GM23338 (cell line): ENCODE results near the gene CLEC2D.
"Not testable (repeated sequence)": the region's sequence is repeated elsewhere in the genome, so short reads cannot be mapped to it uniquely, and the experiment has no call there.

ENCODE experiments used
- CREB1 ChIP-seq: fragments of 250-450 bp; sonication (Bioruptor Pico); IDR thresholded peaks from 2 replicates; pipeline ENCODE4 v1.5.0; 2020; ENCODE audit warnings: low read depth, mild to moderate bottlenecking, moderate library complexity
- EZH2 ChIP-seq: fragments of 200-600 bp; sonication (generic); IDR thresholded peaks from one replicate; pipeline ENCODE4 v1.8.0; 2017; ENCODE audit warnings: antibody characterized with exemption, mild to moderate bottlenecking, low read depth; ENCODE audit not compliant: unreplicated experiment
- EZH2phosphoT487 ChIP-seq: fragments of 200-600 bp; sonication (generic); IDR thresholded peaks from one replicate; pipeline ENCODE4 v1.8.1; 2018; ENCODE audit warnings: antibody characterized with exemption; ENCODE audit not compliant: unreplicated experiment
- JUNB ChIP-seq: IDR thresholded peaks from one replicate; pipeline ENCODE4 v1.6.1; 2016; ENCODE audit warnings: antibody characterized with exemption; ENCODE audit not compliant: unreplicated experiment
- POLR2AphosphoS5 ChIP-seq: IDR thresholded peaks from 2 replicates; pipeline ENCODE4 v1.6.1; 2016; ENCODE audit warnings: antibody characterized with exemption, low read depth
- STAT1 ChIP-seq: IDR thresholded peaks from one replicate; pipeline ENCODE4 v1.6.1; 2016; ENCODE audit warnings: antibody characterized with exemption; ENCODE audit not compliant: unreplicated experiment
- ZNF331 ChIP-seq: fragments of 250-450 bp; sonication (Bioruptor Pico); IDR thresholded peaks from 2 replicates; pipeline ENCODE4 v1.5.0; 2020; ENCODE audit warnings: low read depth, mild to moderate bottlenecking, moderate library complexity
- TF ChIP-seq, protein P1 (sequence below), 2 experiments: fragments of 200-600 bp in 1 of 2; sonication (generic) in 1 of 2; conservative IDR thresholded peaks; 2 replicates each; pipeline versions ENCODE4 v1.5.1 to v1.6.1; 2016 to 2017; ENCODE audit warnings: antibody characterized with exemption in 2 of 2, low read depth in 2 of 2, mild to moderate bottlenecking in 2 of 2, moderate library complexity in 1 of 2
- TF ChIP-seq, protein P2 (sequence below): IDR thresholded peaks from one replicate; pipeline ENCODE4 v1.6.1; 2018; ENCODE audit warnings: antibody characterized with exemption; ENCODE audit not compliant: unreplicated experiment
- TF ChIP-seq, protein P3 (sequence below): IDR thresholded peaks from 2 replicates; pipeline ENCODE4 v1.6.1; 2016; ENCODE audit warnings: antibody characterized with exemption
- TF ChIP-seq, protein P4 (sequence below): fragments of 250-450 bp; sonication (Bioruptor Pico); IDR thresholded peaks from 2 replicates; pipeline ENCODE4 v1.5.0; 2020; ENCODE audit warnings: mild to moderate bottlenecking, moderate library complexity

GRCh38 chr12:9713032-9713558, 43.6 kb downstream of the CLEC2D start:
- not testable (repeated sequence) for TF ChIP-seq POLR2AphosphoS5; ZNF331 (CRISPR knock-in tag); EZH2; CREB1 (CRISPR knock-in tag); EZH2phosphoT487; JUNB; STAT1
- TF ChIP-seq, protein P1, sequence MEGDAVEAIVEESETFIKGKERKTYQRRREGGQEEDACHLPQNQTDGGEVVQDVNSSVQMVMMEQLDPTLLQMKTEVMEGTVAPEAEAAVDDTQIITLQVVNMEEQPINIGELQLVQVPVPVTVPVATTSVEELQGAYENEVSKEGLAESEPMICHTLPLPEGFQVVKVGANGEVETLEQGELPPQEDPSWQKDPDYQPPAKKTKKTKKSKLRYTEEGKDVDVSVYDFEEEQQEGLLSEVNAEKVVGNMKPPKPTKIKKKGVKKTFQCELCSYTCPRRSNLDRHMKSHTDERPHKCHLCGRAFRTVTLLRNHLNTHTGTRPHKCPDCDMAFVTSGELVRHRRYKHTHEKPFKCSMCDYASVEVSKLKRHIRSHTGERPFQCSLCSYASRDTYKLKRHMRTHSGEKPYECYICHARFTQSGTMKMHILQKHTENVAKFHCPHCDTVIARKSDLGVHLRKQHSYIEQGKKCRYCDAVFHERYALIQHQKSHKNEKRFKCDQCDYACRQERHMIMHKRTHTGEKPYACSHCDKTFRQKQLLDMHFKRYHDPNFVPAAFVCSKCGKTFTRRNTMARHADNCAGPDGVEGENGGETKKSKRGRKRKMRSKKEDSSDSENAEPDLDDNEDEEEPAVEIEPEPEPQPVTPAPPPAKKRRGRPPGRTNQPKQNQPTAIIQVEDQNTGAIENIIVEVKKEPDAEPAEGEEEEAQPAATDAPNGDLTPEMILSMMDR (conservative IDR thresholded peaks at IDR 0.05; ENCODE audit: low read depth in 2 of 2): not testable (repeated sequence)
- TF ChIP-seq, protein P2, sequence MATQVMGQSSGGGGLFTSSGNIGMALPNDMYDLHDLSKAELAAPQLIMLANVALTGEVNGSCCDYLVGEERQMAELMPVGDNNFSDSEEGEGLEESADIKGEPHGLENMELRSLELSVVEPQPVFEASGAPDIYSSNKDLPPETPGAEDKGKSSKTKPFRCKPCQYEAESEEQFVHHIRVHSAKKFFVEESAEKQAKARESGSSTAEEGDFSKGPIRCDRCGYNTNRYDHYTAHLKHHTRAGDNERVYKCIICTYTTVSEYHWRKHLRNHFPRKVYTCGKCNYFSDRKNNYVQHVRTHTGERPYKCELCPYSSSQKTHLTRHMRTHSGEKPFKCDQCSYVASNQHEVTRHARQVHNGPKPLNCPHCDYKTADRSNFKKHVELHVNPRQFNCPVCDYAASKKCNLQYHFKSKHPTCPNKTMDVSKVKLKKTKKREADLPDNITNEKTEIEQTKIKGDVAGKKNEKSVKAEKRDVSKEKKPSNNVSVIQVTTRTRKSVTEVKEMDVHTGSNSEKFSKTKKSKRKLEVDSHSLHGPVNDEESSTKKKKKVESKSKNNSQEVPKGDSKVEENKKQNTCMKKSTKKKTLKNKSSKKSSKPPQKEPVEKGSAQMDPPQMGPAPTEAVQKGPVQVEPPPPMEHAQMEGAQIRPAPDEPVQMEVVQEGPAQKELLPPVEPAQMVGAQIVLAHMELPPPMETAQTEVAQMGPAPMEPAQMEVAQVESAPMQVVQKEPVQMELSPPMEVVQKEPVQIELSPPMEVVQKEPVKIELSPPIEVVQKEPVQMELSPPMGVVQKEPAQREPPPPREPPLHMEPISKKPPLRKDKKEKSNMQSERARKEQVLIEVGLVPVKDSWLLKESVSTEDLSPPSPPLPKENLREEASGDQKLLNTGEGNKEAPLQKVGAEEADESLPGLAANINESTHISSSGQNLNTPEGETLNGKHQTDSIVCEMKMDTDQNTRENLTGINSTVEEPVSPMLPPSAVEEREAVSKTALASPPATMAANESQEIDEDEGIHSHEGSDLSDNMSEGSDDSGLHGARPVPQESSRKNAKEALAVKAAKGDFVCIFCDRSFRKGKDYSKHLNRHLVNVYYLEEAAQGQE: not testable (repeated sequence)
- TF ChIP-seq, protein P3, sequence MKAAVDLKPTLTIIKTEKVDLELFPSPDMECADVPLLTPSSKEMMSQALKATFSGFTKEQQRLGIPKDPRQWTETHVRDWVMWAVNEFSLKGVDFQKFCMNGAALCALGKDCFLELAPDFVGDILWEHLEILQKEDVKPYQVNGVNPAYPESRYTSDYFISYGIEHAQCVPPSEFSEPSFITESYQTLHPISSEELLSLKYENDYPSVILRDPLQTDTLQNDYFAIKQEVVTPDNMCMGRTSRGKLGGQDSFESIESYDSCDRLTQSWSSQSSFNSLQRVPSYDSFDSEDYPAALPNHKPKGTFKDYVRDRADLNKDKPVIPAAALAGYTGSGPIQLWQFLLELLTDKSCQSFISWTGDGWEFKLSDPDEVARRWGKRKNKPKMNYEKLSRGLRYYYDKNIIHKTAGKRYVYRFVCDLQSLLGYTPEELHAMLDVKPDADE: not testable (repeated sequence)
- TF ChIP-seq, protein P4, sequence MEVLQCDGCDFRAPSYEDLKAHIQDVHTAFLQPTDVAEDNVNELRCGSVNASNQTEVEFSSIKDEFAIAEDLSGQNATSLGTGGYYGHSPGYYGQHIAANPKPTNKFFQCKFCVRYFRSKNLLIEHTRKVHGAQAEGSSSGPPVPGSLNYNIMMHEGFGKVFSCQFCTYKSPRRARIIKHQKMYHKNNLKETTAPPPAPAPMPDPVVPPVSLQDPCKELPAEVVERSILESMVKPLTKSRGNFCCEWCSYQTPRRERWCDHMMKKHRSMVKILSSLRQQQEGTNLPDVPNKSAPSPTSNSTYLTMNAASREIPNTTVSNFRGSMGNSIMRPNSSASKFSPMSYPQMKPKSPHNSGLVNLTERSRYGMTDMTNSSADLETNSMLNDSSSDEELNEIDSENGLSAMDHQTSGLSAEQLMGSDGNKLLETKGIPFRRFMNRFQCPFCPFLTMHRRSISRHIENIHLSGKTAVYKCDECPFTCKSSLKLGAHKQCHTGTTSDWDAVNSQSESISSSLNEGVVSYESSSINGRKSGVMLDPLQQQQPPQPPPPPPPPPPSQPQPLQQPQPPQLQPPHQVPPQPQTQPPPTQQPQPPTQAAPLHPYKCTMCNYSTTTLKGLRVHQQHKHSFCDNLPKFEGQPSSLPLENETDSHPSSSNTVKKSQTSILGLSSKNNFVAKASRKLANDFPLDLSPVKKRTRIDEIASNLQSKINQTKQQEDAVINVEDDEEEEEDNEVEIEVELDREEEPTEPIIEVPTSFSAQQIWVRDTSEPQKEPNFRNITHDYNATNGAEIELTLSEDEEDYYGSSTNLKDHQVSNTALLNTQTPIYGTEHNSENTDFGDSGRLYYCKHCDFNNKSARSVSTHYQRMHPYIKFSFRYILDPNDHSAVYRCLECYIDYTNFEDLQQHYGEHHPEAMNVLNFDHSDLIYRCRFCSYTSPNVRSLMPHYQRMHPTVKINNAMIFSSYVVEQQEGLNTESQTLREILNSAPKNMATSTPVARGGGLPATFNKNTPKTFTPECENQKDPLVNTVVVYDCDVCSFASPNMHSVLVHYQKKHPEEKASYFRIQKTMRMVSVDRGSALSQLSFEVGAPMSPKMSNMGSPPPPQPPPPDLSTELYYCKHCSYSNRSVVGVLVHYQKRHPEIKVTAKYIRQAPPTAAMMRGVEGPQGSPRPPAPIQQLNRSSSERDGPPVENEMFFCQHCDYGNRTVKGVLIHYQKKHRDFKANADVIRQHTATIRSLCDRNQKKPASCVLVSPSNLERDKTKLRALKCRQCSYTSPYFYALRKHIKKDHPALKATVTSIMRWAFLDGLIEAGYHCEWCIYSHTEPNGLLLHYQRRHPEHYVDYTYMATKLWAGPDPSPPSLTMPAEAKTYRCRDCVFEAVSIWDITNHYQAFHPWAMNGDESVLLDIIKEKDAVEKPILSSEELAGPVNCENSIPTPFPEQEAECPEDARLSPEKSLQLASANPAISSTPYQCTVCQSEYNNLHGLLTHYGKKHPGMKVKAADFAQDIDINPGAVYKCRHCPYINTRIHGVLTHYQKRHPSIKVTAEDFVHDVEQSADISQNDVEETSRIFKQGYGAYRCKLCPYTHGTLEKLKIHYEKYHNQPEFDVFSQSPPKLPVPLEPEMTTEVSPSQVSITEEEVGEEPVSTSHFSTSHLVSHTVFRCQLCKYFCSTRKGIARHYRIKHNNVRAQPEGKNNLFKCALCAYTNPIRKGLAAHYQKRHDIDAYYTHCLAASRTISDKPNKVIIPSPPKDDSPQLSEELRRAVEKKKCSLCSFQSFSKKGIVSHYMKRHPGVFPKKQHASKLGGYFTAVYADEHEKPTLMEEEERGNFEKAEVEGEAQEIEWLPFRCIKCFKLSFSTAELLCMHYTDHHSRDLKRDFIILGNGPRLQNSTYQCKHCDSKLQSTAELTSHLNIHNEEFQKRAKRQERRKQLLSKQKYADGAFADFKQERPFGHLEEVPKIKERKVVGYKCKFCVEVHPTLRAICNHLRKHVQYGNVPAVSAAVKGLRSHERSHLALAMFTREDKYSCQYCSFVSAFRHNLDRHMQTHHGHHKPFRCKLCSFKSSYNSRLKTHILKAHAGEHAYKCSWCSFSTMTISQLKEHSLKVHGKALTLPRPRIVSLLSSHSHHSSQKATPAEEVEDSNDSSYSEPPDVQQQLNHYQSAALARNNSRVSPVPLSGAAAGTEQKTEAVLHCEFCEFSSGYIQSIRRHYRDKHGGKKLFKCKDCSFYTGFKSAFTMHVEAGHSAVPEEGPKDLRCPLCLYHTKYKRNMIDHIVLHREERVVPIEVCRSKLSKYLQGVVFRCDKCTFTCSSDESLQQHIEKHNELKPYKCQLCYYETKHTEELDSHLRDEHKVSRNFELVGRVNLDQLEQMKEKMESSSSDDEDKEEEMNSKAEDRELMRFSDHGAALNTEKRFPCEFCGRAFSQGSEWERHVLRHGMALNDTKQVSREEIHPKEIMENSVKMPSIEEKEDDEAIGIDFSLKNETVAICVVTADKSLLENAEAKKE (CRISPR knock-in tag): not testable (repeated sequence)
